A673 (cell line): ENCODE measurements around the gene NPHP4. TPM values are rescaled to one million over a fixed set of nuclear protein-coding genes. Genes with fewer than 3 reads are reported as not detected.

Experiments used
- BruUV-seq: library from RNA; stranded (reverse); fragments of 400-500 nt; replicated peaks from 2 replicates; lab custom pipeline; 2021; lab: Mats Ljungman, UMichigan
- CTCF ChIA-PET: fragments of 300-600 bp; sonication (Branson Sonifier 250); formaldehyde crosslinking; loops from one replicate; lab custom pipeline; 2022; ENCODE audit warnings: antibody characterized with exemption; lab: Charles Lee
- POLR2A ChIA-PET: fragments of 300-600 bp; sonication (Branson Sonifier 250); formaldehyde crosslinking; loops from one replicate; lab custom pipeline; 2022; ENCODE audit warnings: antibody characterized with exemption; ENCODE audit not compliant: low non-redundant PET; lab: Charles Lee
- DNase-seq: peaks from one replicate; pipeline ENCODE4 v3.0.0-alpha.2; 2015; ENCODE audit warnings: low spot score
- H3K27ac ChIP-seq: fragments of 200-600 bp; sonication (generic); 2 replicates; pipeline ENCODE4 v1.5.1; 2016; ENCODE audit warnings: mixed run types, low read depth, mild to moderate bottlenecking, mixed read lengths, antibody characterized with exemption, low read length; ENCODE audit not compliant: poor library complexity, severe bottlenecking
- H3K27me3 ChIP-seq: fragments of 200-600 bp; sonication (generic); replicated peaks from 2 replicates; pipeline ENCODE4 v1.6.1; 2017; ENCODE audit warnings: mixed run types, low read depth, mild to moderate bottlenecking, mixed read lengths, antibody characterized with exemption, low read length; ENCODE audit not compliant: insufficient read depth, poor library complexity
- H3K36me3 ChIP-seq: fragments of 200-600 bp; sonication (generic); 2 replicates; pipeline ENCODE4 v1.6.1; 2016; ENCODE audit warnings: mixed run types, mild to moderate bottlenecking, mixed read lengths, antibody characterized with exemption, low read length; ENCODE audit not compliant: insufficient read depth, poor library complexity, severe bottlenecking
- H3K4me1 ChIP-seq: fragments of 200-600 bp; sonication (generic); 2 replicates; pipeline ENCODE4 v1.6.1; 2017; ENCODE audit warnings: mixed run types, mild to moderate bottlenecking, mixed read lengths, antibody characterized with exemption, low read length; ENCODE audit not compliant: insufficient read depth, poor library complexity, severe bottlenecking
- H3K4me3 ChIP-seq: fragments of 200-600 bp; sonication (generic); 2 replicates; pipeline ENCODE4 v1.5.1; 2016; ENCODE audit warnings: low read depth, mixed run types, mild to moderate bottlenecking, mixed read lengths, low read length; ENCODE audit not compliant: poor library complexity, severe bottlenecking
- H3K9me3 ChIP-seq: fragments of 200-600 bp; sonication (generic); 2 replicates; pipeline ENCODE4 v1.6.1; 2016; ENCODE audit warnings: mixed run types, low read depth, mild to moderate bottlenecking, mixed read lengths, antibody characterized with exemption, low read length; ENCODE audit not compliant: poor library complexity, severe bottlenecking
- CTCF ChIP-seq: fragments of 300-800, 200-600 bp; sonication (generic); conservative IDR thresholded peaks from 2 replicates; pipeline ENCODE4 v1.5.1; 2017; ENCODE audit warnings: low read depth, mild to moderate bottlenecking, antibody characterized with exemption, low read length, moderate library complexity, mixed read lengths
- EZH2 ChIP-seq: fragments of 200-600 bp; sonication (generic); IDR thresholded peaks from 2 replicates; pipeline ENCODE4 v1.6.1; 2017; ENCODE audit warnings: borderline replicate concordance, low read depth, mild to moderate bottlenecking, mixed read lengths, antibody characterized with exemption, low read length; ENCODE audit not compliant: poor library complexity, severe bottlenecking
- intact Hi-C: fragments of 100-400 bp; cut with micrococcal nuclease; formaldehyde crosslinking; loops from one replicate; pipeline ENCODE4 v1.10.0; 2022; ENCODE audit not compliant: unreplicated experiment
- total RNA-seq: library from RNA; stranded (reverse); gene quantifications from 2 replicates; pipeline ENCODE4 v1.2.3, GENCODE V29; 2021

NPHP4 gene
- total RNA-seq, 1 experiment from 2014 or later: 27.6 TPM

GRCh38 chr1:5865774-5866173 lies 126.5 kb downstream of the NPHP4 start:
- Histone ChIP-seq H3K4me3 (no peak overlapping the region), H3K4me1 (no peaks in the 10 kb centered on the region), H3K27ac (no peak overlapping the region), H3K9me3 (no peaks in the 10 kb centered on the region), H3K27me3 (no peaks in the 10 kb centered on the region), H3K36me3 (peaks cover 4% of the 10 kb centered on the region)
- CTCF ChIA-PET: no interaction called here
- no peak for DNase-seq
- intact Hi-C loops: no loop called here
- POLR2A ChIA-PET: no interaction called here
- BruUV-seq: no TSS peak
- TF ChIP-seq CTCF (no peak), EZH2 (no peak)

DNA sequence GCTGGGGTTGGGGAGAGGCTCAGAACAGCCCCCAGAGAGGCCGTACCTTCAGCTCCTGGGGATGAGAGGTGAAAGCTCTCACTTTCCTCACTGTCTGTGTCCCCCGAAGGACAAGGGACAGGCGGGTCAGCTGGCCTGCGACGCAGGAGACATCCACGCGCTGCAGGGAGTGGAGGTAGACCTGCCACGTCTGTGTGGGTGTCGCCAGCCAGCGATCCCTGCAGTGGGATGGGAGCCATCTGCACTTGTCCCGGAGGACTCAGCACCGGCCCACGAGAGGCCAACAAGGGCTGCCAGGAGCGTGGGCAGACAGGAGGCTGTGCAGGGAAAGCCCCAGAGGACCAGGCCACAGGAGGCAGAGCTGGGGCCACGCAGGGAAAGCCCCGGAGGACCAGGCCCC lies 127.2 kb downstream of the NPHP4 start:
- no peak overlapping the region for H3K27ac ChIP-seq
- H3K9me3 ChIP-seq: no peaks in the 10 kb centered on the region
- CTCF ChIA-PET: no interaction called here
- H3K4me3 ChIP-seq: no peak overlapping the region
- BruUV-seq: no TSS peak
- POLR2A ChIA-PET: no interaction called here
- TF ChIP-seq CTCF (no peak), EZH2 (no peak)
- peaks cover 3% of the 10 kb centered on the region for H3K36me3 ChIP-seq
- no peaks in the 10 kb centered on the region for H3K4me1 ChIP-seq
- H3K27me3 ChIP-seq: no peaks in the 10 kb centered on the region
- no peak for DNase-seq
- intact Hi-C loops: no loop called here

DNA sequence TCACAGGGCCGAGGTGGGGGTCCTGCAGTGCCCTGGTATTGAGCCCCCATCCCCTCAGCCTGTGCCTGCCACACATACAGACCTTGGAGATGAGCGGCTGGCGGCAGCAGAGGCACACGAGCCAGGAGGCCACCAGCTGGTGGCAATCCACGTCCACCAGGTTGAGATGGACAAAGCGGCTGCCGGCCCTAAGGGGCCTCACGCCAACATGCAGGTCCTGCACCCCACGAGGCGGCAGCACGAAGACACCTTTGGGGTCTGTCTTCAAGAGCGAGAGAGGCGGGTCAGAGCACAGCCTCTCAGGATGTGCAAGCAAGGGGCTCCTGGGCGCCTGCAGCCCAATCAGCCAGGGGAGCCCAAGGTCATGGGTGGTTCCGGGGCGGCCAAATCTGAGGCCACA lies 128.0 kb downstream of the NPHP4 start:
- intact Hi-C loops: no loop called here

DNA sequence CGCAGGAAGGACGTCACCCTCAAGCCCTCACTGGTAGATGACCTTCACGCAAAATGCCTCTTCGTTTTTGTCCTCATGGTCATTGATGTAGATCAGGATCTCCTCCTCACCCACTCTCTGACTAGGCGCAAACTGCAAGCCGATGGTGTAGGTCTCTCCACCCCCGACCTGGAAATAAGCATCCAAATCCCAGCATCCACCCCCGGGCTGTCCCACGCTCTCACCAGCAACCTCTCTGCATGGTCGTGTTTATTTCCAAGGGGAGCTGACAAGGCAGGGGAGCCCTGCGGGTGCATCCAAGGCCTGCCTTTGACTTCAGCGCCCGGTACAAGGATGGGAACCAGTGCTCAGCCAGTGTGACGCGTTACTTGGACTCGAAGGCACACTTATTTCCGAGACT lies 129.0 kb downstream of the NPHP4 start:
- no peak overlapping the region for H3K4me3 ChIP-seq
- ChIA-PET POLR2A (no interaction called here), CTCF (no interaction called here)
- H3K36me3 ChIP-seq: no peaks in the 10 kb centered on the region
- H3K27ac ChIP-seq: no peak overlapping the region
- no peak for DNase-seq
- no peaks in the 10 kb centered on the region for H3K27me3 ChIP-seq
- no peak for TF ChIP-seq CTCF
- TF ChIP-seq EZH2: no peak
- H3K9me3 ChIP-seq: no peaks in the 10 kb centered on the region
- BruUV-seq: no TSS peak
- intact Hi-C loops: no loop called here
- H3K4me1 ChIP-seq: no peaks in the 10 kb centered on the region

More for the DNA sequence above, 128.0 kb downstream of the NPHP4 start:
- Histone ChIP-seq H3K9me3 (no peaks in the 10 kb centered on the region), H3K4me3 (no peak overlapping the region), H3K4me1 (no peaks in the 10 kb centered on the region), H3K27ac (no peak overlapping the region), H3K27me3 (no peaks in the 10 kb centered on the region), H3K36me3 (no peaks in the 10 kb centered on the region)
- DNase-seq: no peak
- no peak for TF ChIP-seq EZH2
- ChIA-PET CTCF (no interaction called here), POLR2A (no interaction called here)
- no TSS peak for BruUV-seq
